CD14-positive monocyte (primary cell): ENCODE measurements around the gene BATF3. TPM values are rescaled to one million over a fixed set of nuclear protein-coding genes. Genes with fewer than 3 reads are reported as not detected.

Experiments
- DNase-seq, 3 donors: peaks; one replicate each; pipeline ENCODE4 v3.0.0-alpha.2; 2011 to 2022
- H2AFZ ChIP-seq: 2 replicates; pipeline ENCODE4 v1.6.0; 2012; ENCODE audit warnings: mild to moderate bottlenecking, low read depth, low read length, inconsistent platforms; ENCODE audit not compliant: insufficient read depth, poor library complexity, severe bottlenecking
- H3K27ac ChIP-seq, 2 donors: 1 replicate in 1 of 2; 2 replicates in 1 of 2; pipeline ENCODE4 v1.5.1; 2012 to 2013; ENCODE audit warnings: low read length in 2 of 2, control low read depth in 1 of 2, inconsistent platforms in 1 of 2, low read depth in 1 of 2, mild to moderate bottlenecking in 1 of 2
- H3K27me3 ChIP-seq, 2 donors: one replicate each; pipeline versions ENCODE4 v1.6.0 to v1.6.1; 2011 to 2013; ENCODE audit warnings: low read length in 2 of 2; ENCODE audit not compliant: control insufficient read depth in 2 of 2, insufficient read depth in 2 of 2
- H3K36me3 ChIP-seq, 2 donors: replicated peaks in 1 of 2; 1 replicate in 1 of 2; 2 replicates in 1 of 2; pipeline versions ENCODE4 v1.5.1 to v1.6.1; 2012 to 2013; ENCODE audit warnings: low read length in 2 of 2, control low read depth in 1 of 2, inconsistent platforms in 1 of 2, mild to moderate bottlenecking in 1 of 2; ENCODE audit not compliant: insufficient read depth in 2 of 2, control insufficient read depth in 1 of 2
- H3K4me1 ChIP-seq, 2 donors: 1 replicate in 1 of 2; 2 replicates in 1 of 2; pipeline versions ENCODE4 v1.5.1 to v1.6.1; 2012 to 2013; ENCODE audit warnings: low read length in 2 of 2, control low read depth in 1 of 2, inconsistent platforms in 1 of 2, mild to moderate bottlenecking in 1 of 2, moderate library complexity in 1 of 2; ENCODE audit not compliant: insufficient read depth in 2 of 2, control insufficient read depth in 1 of 2
- H3K4me2 ChIP-seq: replicated peaks from 2 replicates; pipeline ENCODE3; 2012; ENCODE audit warnings: low read length, moderate library complexity, mild to moderate bottlenecking; ENCODE audit not compliant: poor library complexity, severe bottlenecking; ENCODE audit errors: extremely low read depth
- H3K4me3 ChIP-seq, 3 experiments: fragments of 200-600 bp in 1 of 3; sonication (generic) in 1 of 3; replicated peaks in 1 of 3; 1 replicate in 2 of 3; 2 replicates in 1 of 3; pipeline ENCODE4 v1.5.1; 2011 to 2013; ENCODE audit warnings: low read length in 3 of 3, mild to moderate bottlenecking in 3 of 3, control low read depth in 2 of 3, low read depth in 2 of 3, inconsistent platforms in 1 of 3, moderate library complexity in 1 of 3
- H3K79me2 ChIP-seq: 2 replicates; pipeline ENCODE4 v1.6.0; 2012; ENCODE audit warnings: mild to moderate bottlenecking, control low read depth, inconsistent platforms, low read length, moderate library complexity; ENCODE audit not compliant: insufficient read depth
- H3K9ac ChIP-seq: 2 replicates; pipeline ENCODE4 v1.6.0; 2017; ENCODE audit warnings: low read length, mild to moderate bottlenecking; ENCODE audit not compliant: insufficient read depth, poor library complexity, severe bottlenecking
- H3K9me3 ChIP-seq, 2 donors: replicated peaks in 1 of 2; 1 replicate in 1 of 2; 2 replicates in 1 of 2; pipeline versions ENCODE4 v1.5.1 to v1.6.1; 2012 to 2013; ENCODE audit warnings: low read length in 2 of 2, control low read depth in 1 of 2; ENCODE audit not compliant: control insufficient read depth in 1 of 2, insufficient read depth in 1 of 2
- H4K20me1 ChIP-seq: 2 replicates; pipeline ENCODE4 v1.6.0; 2012; ENCODE audit warnings: mild to moderate bottlenecking, low read length, control low read depth, moderate library complexity; ENCODE audit not compliant: insufficient read depth
- H3K27ac Mint-ChIP-seq, 7 donors: one replicate each; pipeline ENCODE4 v1.8.0; 2020; ENCODE audit warnings: mild to moderate bottlenecking in 7 of 7, mixed read lengths in 7 of 7, moderate library complexity in 6 of 7, inconsistent platforms in 2 of 7
- H3K27me3 Mint-ChIP-seq, 3 donors: one replicate each; pipeline ENCODE4 v1.8.0; 2021 to 2022; ENCODE audit warnings: low read depth in 3 of 3, mild to moderate bottlenecking in 3 of 3, mixed read lengths in 3 of 3, moderate library complexity in 3 of 3, inconsistent platforms in 1 of 3
- H3K36me3 Mint-ChIP-seq, 2 donors: one replicate each; pipeline ENCODE4 v1.8.0; 2020; ENCODE audit warnings: mixed read lengths in 2 of 2, inconsistent platforms in 1 of 2, mild to moderate bottlenecking in 1 of 2
- H3K4me1 Mint-ChIP-seq: one replicate; pipeline ENCODE4 v1.8.0; 2020; ENCODE audit warnings: mild to moderate bottlenecking, mixed read lengths
- H3K4me3 Mint-ChIP-seq, 2 donors: one replicate each; pipeline ENCODE4 v1.8.0; 2020; ENCODE audit warnings: mild to moderate bottlenecking in 2 of 2, mixed read lengths in 2 of 2, moderate library complexity in 1 of 2
- H3K9me3 Mint-ChIP-seq, 7 donors: one replicate each; pipeline ENCODE4 v1.8.0; 2020 to 2022; ENCODE audit warnings: mixed read lengths in 7 of 7, mild to moderate bottlenecking in 6 of 7, moderate library complexity in 6 of 7, inconsistent platforms in 2 of 7
- WGBS: methylation state at CpG from one replicate; pipeline ENCODE4 v1.1.5; 2013; ENCODE audit warnings: missing lambda C conversion rate; ENCODE audit not compliant: insufficient coverage; 5-methylcytosine and 5-hydroxymethylcytosine counted together
- intact Hi-C, 2 donors: fragments of 100-400 bp; cut with micrococcal nuclease; formaldehyde crosslinking; loops; one replicate each; pipeline versions ENCODE4 v1.15.0 to v1.15.1; 2023
- polyA minus RNA-seq: library from RNA; depleted of rRNA, polyadenylated mRNA; stranded (reverse); fragments of >200 nt; gene quantifications from 2 replicates; pipeline ENCODE4 v1.2.3, GENCODE V29; 2012
- polyA plus RNA-seq, 3 donors: library from polyadenylated mRNA; depleted of rRNA in 1 of 3; unstranded in 2 of 3; stranded (reverse) in 1 of 3; fragments of 300-500 nt in 2 of 3; fragments of >200 nt in 1 of 3; fragmentation: Illumina TruSeq in 2 of 3; gene quantifications; 1 replicate in 2 of 3; 2 replicates in 1 of 3; pipeline ENCODE4 v1.2.3, GENCODE V29; 2012 to 2021
- total RNA-seq, 12 experiments: library from RNA in 1 of 12; stranded (reverse) in 1 of 12; fragments of 120-200 nt in 1 of 12; gene quantifications; one replicate each; pipeline ENCODE4 v1.2.4 and lab custom pipeline; 2013 to 2026; ENCODE audit warnings: mixed read lengths in 6 of 12, inconsistent platforms in 1 of 12
- TF ChIP-seq, protein P1 (sequence below): fragments of 200-600 bp; IDR thresholded peaks from one replicate; pipeline ENCODE4 v1.8.0; 2022; ENCODE audit warnings: antibody characterized with exemption, mild to moderate bottlenecking

The BATF3 gene, protein sequence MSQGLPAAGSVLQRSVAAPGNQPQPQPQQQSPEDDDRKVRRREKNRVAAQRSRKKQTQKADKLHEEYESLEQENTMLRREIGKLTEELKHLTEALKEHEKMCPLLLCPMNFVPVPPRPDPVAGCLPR
- 16.2 TPM for total RNA-seq (2013)
- polyA plus RNA-seq, result 10 to 100 TPM in 2 of 3 donors, 1 to 10 TPM in 1; 9.3 to 34.7 (median 15.1) TPM
- polyA minus RNA-seq, result 8.6 and 10.8 TPM in 2 replicates
- total RNA-seq (lab: John Stamatoyannopoulos, UW), result 0.32 to 4.3 (median 2.3) reads per million in 11 experiments

DNA sequence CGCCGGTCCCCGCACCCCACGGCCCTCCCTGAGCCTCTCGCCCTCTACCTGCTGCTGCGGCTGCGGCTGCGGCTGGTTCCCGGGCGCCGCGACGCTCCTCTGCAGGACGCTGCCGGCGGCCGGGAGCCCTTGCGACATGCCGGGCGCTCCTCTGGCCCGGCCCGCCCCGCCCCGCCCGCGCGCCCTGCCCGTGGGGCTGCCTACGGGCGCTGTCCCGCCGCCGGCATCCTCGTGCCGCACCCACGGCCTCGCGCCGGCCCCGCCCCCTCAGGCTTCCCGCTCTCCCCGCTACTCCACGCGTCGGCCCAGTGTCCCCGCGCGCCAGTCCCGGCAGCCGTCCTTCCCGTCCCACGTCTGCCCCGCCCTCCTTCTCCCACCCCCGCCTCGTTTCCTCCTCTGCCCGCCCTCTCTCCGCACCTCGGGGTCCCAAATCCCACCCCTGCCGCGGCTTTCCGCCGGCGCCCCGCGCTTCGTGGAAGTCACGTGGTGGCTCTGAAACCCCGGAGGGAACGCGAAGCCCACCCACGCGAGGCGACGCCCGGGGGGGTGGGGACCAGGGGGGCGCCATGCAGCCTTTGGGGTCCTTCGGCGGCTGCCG lies at the start of gene BATF3:
Gene BATF3, minus strand, starts transcription at position 216 of the 598 bp plus-strand sequence. Its CDS starts 78 bp downstream, at position 138.
- Histone ChIP-seq H3K27ac (no peak within 1 kb of the TSS), H3K4me1 (peaks cover 29 to 31% of the 10 kb centered on the region in 2 donors), H4K20me1 (no peaks in the 10 kb centered on the region), H3K36me3 (no peaks in the 10 kb centered on the region), H3K4me2 (peak within 1 kb of the TSS; percentile 75), H3K4me3 (peak within 1 kb of the TSS; percentile 45 to 74 (median 54)), H3K9me3 (no peaks in the 10 kb centered on the region), H3K79me2 (no peaks in the 10 kb centered on the region), H2AFZ (peak within 1 kb of the TSS; percentile 87), H3K27me3 (peaks cover 20 to 51% of the 10 kb centered on the region in 2 donors), H3K9ac (peak within 1 kb of the TSS; percentile 50)
- Mint-ChIP-seq H3K27ac (peak within 1 kb of the TSS in 6 of 7 donors; percentile 39 to 90 (median 81)), H3K27me3 (peaks cover 36 to 69% (median 55%) of the 10 kb centered on the region in 3 donors), H3K4me1 (peaks cover 37% of the 10 kb centered on the region), H3K4me3 (peak within 1 kb of the TSS; percentile 92), H3K9me3 (peaks cover 0 to 5% (median 0%) of the 10 kb centered on the region in 7 donors), H3K36me3 (peaks cover 10 to 20% of the 10 kb centered on the region in 2 donors)
- intact Hi-C loops, result loop anchor here in 1 of 2 donors (5.0 kb wide), 1 partner anchor 32 kb away; no protein-coding TSS in a partner anchor
- TF ChIP-seq, protein P1, sequence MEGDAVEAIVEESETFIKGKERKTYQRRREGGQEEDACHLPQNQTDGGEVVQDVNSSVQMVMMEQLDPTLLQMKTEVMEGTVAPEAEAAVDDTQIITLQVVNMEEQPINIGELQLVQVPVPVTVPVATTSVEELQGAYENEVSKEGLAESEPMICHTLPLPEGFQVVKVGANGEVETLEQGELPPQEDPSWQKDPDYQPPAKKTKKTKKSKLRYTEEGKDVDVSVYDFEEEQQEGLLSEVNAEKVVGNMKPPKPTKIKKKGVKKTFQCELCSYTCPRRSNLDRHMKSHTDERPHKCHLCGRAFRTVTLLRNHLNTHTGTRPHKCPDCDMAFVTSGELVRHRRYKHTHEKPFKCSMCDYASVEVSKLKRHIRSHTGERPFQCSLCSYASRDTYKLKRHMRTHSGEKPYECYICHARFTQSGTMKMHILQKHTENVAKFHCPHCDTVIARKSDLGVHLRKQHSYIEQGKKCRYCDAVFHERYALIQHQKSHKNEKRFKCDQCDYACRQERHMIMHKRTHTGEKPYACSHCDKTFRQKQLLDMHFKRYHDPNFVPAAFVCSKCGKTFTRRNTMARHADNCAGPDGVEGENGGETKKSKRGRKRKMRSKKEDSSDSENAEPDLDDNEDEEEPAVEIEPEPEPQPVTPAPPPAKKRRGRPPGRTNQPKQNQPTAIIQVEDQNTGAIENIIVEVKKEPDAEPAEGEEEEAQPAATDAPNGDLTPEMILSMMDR, result peak; percentile 47
- peak in 2 of 3 donors; percentile 32 to 75 for DNase-seq
- under 1% methylated on average over 70 of the region's 79 CpGs for WGBS

DNA sequence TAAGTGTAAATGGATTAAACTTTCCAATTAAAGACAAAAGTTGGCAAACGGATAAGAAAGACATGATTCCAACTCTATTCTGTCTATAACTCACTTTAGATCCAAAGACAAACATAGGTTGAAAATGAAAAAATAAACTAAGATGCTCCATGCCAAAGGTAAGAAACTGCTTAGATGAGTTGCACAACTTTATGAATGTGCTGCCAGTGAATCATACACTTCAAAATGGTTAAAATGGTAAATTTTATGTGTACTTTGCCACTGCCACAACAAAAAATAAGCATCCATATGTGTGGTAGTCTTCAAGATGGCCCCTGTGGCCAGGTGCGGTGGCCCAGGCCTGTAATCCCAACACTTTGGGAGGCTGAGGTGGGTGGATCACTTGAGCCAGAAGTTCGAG lies 46.9 kb upstream of the BATF3 start:
- no peak overlapping the region for H3K4me3 ChIP-seq
- H3K36me3 ChIP-seq, result peaks cover 0 to 11% of the 10 kb centered on the region in 2 donors
- no peak overlapping the region for H3K27ac ChIP-seq
- no peaks in the 10 kb centered on the region for H4K20me1 ChIP-seq
- intact Hi-C loops, result no loop called here
- H3K79me2 ChIP-seq, result peaks cover 48% of the 10 kb centered on the region
- peaks cover 2 to 9% (median 3%) of the 10 kb centered on the region in 7 donors for H3K9me3 Mint-ChIP-seq
- H3K27me3 Mint-ChIP-seq, result peaks cover 0 to 2% (median 0%) of the 10 kb centered on the region in 3 donors
- no peak for DNase-seq
- peaks cover 18 to 23% of the 10 kb centered on the region in 2 donors for H3K4me1 ChIP-seq
- H3K9ac ChIP-seq, result no peak overlapping the region
- H3K4me3 Mint-ChIP-seq, result no peak overlapping the region
- H3K27ac Mint-ChIP-seq, result no peak overlapping the region
- no peak overlapping the region for H3K4me2 ChIP-seq
- no peak overlapping the region for H2AFZ ChIP-seq
- H3K4me1 Mint-ChIP-seq, result peaks cover 16% of the 10 kb centered on the region
- H3K27me3 ChIP-seq, result no peaks in the 10 kb centered on the region
- H3K36me3 Mint-ChIP-seq, result peaks cover 11 to 15% of the 10 kb centered on the region in 2 donors
- TF ChIP-seq, protein P1, result no peak
- no peaks in the 10 kb centered on the region for H3K9me3 ChIP-seq
- WGBS, result no CpG with 5 or more reads among the region's 3 CpGs
